Fibroblast of lung (primary cell): Measurements from ENCODE around the gene MAPK13.

Source experiments
- CTCF ChIP-seq, 2 donors: IDR thresholded peaks in 1 of 2; conservative IDR thresholded peaks in 1 of 2; 1 replicate in 1 of 2; 2 replicates in 1 of 2; pipeline ENCODE4 v1.5.1; 2011 to 2012; ENCODE audit warnings: low read length in 2 of 2, control low read depth in 1 of 2, inconsistent platforms in 1 of 2, low read depth in 1 of 2, mild to moderate bottlenecking in 1 of 2
- EZH2 ChIP-seq: IDR thresholded peaks from 2 replicates; pipeline ENCODE4 v1.5.1; 2012; ENCODE audit warnings: low read length, control low read depth, mild to moderate bottlenecking; ENCODE audit errors: missing control alignments

- no peak for TF ChIP-seq CTCF (conservative IDR thresholded peaks at IDR 0.05 in 1 of 2, IDR thresholded peaks at IDR 0.05 in 1 of 2; ENCODE audit: low read depth in 1 of 2, low read length in 2 of 2)
- no peak for TF ChIP-seq EZH2
Observed at GRCh38 chr6:36126553-36127458, 3.5 kb upstream of the MAPK13 start.
